PC-3 (cell line): ENCODE results near the gene ANKRD30BL.
"Not testable (repeated sequence)": the region's sequence is repeated elsewhere in the genome, so short reads cannot be mapped to it uniquely, and the experiment has no call there.

Source experiments
- EZH2 ChIP-seq: fragments of 300-600 bp; sonication (generic); IDR thresholded peaks from one replicate; pipeline ENCODE4 v1.6.1; 2017; ENCODE audit warnings: antibody characterized with exemption, mild to moderate bottlenecking, low read length; ENCODE audit not compliant: unreplicated experiment
- EZH2phosphoT487 ChIP-seq: fragments of 300-600 bp; sonication (generic); IDR thresholded peaks from 2 replicates; pipeline ENCODE4 v1.6.1; 2018; ENCODE audit warnings: mild to moderate bottlenecking, antibody characterized with exemption, low read length, borderline replicate concordance
- TF ChIP-seq, protein P1 (sequence below): fragments of 300-600 bp; sonication (generic); conservative IDR thresholded peaks from 2 replicates; pipeline ENCODE4 v1.5.1; 2017; ENCODE audit warnings: antibody characterized with exemption, low read depth, mild to moderate bottlenecking, low read length

GRCh38 chr2:132161161-132162124 lies at the start of gene ANKRD30BL:
- TF ChIP-seq, protein P1, sequence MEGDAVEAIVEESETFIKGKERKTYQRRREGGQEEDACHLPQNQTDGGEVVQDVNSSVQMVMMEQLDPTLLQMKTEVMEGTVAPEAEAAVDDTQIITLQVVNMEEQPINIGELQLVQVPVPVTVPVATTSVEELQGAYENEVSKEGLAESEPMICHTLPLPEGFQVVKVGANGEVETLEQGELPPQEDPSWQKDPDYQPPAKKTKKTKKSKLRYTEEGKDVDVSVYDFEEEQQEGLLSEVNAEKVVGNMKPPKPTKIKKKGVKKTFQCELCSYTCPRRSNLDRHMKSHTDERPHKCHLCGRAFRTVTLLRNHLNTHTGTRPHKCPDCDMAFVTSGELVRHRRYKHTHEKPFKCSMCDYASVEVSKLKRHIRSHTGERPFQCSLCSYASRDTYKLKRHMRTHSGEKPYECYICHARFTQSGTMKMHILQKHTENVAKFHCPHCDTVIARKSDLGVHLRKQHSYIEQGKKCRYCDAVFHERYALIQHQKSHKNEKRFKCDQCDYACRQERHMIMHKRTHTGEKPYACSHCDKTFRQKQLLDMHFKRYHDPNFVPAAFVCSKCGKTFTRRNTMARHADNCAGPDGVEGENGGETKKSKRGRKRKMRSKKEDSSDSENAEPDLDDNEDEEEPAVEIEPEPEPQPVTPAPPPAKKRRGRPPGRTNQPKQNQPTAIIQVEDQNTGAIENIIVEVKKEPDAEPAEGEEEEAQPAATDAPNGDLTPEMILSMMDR = not testable (repeated sequence)
- not testable (repeated sequence) for TF ChIP-seq EZH2, EZH2phosphoT487
